Lower lobe of right lung (tissue), 2 donors: ENCODE results near the gene NSF. TPM values are rescaled to one million over a fixed set of nuclear protein-coding genes. Genes with fewer than 3 reads are reported as not detected.

ENCODE experiments used
- ATAC-seq, 2 donors: fragments of 200-7000 bp; cut with Tn5 transposase; one replicate each; pipeline ENCODE4 v1.9.1; 2020 to 2022; ENCODE audit warnings: mild to moderate bottlenecking in 2 of 2, moderate library complexity in 2 of 2
- DNase-seq: peaks from one replicate; pipeline ENCODE4 v3.0.0-alpha.2; 2020
- H3K27ac ChIP-seq: fragments of 200-600 bp; one replicate; pipeline ENCODE4 v1.8.0; 2022
- H3K27me3 ChIP-seq: fragments of 200-600 bp; one replicate; pipeline ENCODE4 v1.8.0; 2022; ENCODE audit warnings: low read depth
- H3K36me3 ChIP-seq: fragments of 200-600 bp; one replicate; pipeline ENCODE4 v1.8.0; 2022; ENCODE audit warnings: mild to moderate bottlenecking
- H3K4me1 ChIP-seq: fragments of 200-600 bp; one replicate; pipeline ENCODE4 v1.8.0; 2022
- H3K4me3 ChIP-seq: fragments of 200-600 bp; one replicate; pipeline ENCODE4 v1.8.0; 2022; ENCODE audit warnings: mild to moderate bottlenecking
- H3K9me3 ChIP-seq: fragments of 200-600 bp; one replicate; pipeline ENCODE4 v1.8.0; 2022
- CTCF ChIP-seq: fragments of 200-600 bp; IDR thresholded peaks from one replicate; pipeline ENCODE4 v1.8.0; 2022; ENCODE audit warnings: antibody characterized with exemption, mild to moderate bottlenecking
- intact Hi-C: fragments of 100-400 bp; cut with DNase I; formaldehyde crosslinking; loops from one replicate; pipeline ENCODE4 v1.11.0; 2022
- total RNA-seq: library from RNA; stranded (reverse); fragmentation: NEBNext Ultra II Directional; extraction: Animal tissue kit (Norgen Biotek cat#: 25700); gene quantifications from one replicate; pipeline ENCODE4 v1.2.1, GENCODE V29; 2021
- donor health status: DM: no; HTN: yes; CAD: no; lungs with severe emphysema.

The NSF gene
- total RNA-seq, 1 donor from 2014 or later: 52.7 TPM

- peaks cover 11% of the 10 kb centered on the region for H3K27me3 ChIP-seq
- TF ChIP-seq CTCF: no peak
- intact Hi-C loops: no loop called here
These were observed 205.6 kb downstream of the NSF start for GRCh38 chr17:46796084-46796483.

GRCh38 chr17:46796524-46796923, 206.1 kb downstream of the NSF start:
- intact Hi-C loops: no loop called here
- H3K27ac ChIP-seq: no peak overlapping the region
- ATAC-seq: no peak

More at GRCh38 chr17:46796084-46796483, 205.6 kb downstream of the NSF start:
- Histone ChIP-seq H3K4me1 (no peaks in the 10 kb centered on the region), H3K36me3 (no peaks in the 10 kb centered on the region), H3K27ac (no peak overlapping the region), H3K4me3 (no peak overlapping the region), H3K9me3 (no peaks in the 10 kb centered on the region)
- ATAC-seq (no peak), DNase-seq (no peak)

GRCh38 chr17:46796956-46797530, 206.6 kb downstream of the NSF start:
- Histone ChIP-seq H3K27me3 (peaks cover 11% of the 10 kb centered on the region), H3K4me1 (no peaks in the 10 kb centered on the region), H3K9me3 (no peaks in the 10 kb centered on the region), H3K4me3 (no peak overlapping the region), H3K27ac (no peak overlapping the region), H3K36me3 (no peaks in the 10 kb centered on the region)
- intact Hi-C loops: no loop called here
- TF ChIP-seq CTCF: no peak
- ATAC-seq (no peak), DNase-seq (no peak)

More at GRCh38 chr17:46796524-46796923, 206.1 kb downstream of the NSF start:
- Histone ChIP-seq H3K9me3 (no peaks in the 10 kb centered on the region), H3K27me3 (peaks cover 11% of the 10 kb centered on the region), H3K4me1 (no peaks in the 10 kb centered on the region), H3K4me3 (no peak overlapping the region), H3K36me3 (no peaks in the 10 kb centered on the region)
- no peak for TF ChIP-seq CTCF
- DNase-seq: no peak

GRCh38 chr17:46800573-46800972, 210.1 kb downstream of the NSF start:
- peaks cover 8% of the 10 kb centered on the region for H3K27me3 ChIP-seq
- DNase-seq (no peak), ATAC-seq (no peak)
- no peak overlapping the region for H3K27ac ChIP-seq
- intact Hi-C loops: no loop called here
- TF ChIP-seq CTCF: no peak
- no peak overlapping the region for H3K4me3 ChIP-seq
- H3K9me3 ChIP-seq: no peaks in the 10 kb centered on the region
- H3K4me1 ChIP-seq: no peaks in the 10 kb centered on the region
- no peaks in the 10 kb centered on the region for H3K36me3 ChIP-seq

GRCh38 chr17:46802800-46803199, 212.3 kb downstream of the NSF start:
- ATAC-seq (no peak), DNase-seq (no peak)
- Histone ChIP-seq H3K27me3 (no peaks in the 10 kb centered on the region), H3K36me3 (no peaks in the 10 kb centered on the region), H3K27ac (no peak overlapping the region), H3K4me1 (no peaks in the 10 kb centered on the region), H3K9me3 (no peaks in the 10 kb centered on the region), H3K4me3 (no peak overlapping the region)
- intact Hi-C loops: no loop called here
- TF ChIP-seq CTCF: no peak
